ENCODE results near the gene EBF4.
A peak's percentile ranks its signal among the peaks of the same experiment; 100 is the strongest.

Gene EBF4

GRCh38 chr20:2692036-2692885, at the start of gene EBF4:
Gene EBF4, plus strand, starts transcription at chr20:2692780. Its CDS starts 866 bp downstream, at chr20:2693646.
- peak; percentile 20 for DNase-seq

GRCh38 chr20:2643708-2644107, 48.9 kb upstream of the EBF4 start:
- no peak for DNase-seq

DNA sequence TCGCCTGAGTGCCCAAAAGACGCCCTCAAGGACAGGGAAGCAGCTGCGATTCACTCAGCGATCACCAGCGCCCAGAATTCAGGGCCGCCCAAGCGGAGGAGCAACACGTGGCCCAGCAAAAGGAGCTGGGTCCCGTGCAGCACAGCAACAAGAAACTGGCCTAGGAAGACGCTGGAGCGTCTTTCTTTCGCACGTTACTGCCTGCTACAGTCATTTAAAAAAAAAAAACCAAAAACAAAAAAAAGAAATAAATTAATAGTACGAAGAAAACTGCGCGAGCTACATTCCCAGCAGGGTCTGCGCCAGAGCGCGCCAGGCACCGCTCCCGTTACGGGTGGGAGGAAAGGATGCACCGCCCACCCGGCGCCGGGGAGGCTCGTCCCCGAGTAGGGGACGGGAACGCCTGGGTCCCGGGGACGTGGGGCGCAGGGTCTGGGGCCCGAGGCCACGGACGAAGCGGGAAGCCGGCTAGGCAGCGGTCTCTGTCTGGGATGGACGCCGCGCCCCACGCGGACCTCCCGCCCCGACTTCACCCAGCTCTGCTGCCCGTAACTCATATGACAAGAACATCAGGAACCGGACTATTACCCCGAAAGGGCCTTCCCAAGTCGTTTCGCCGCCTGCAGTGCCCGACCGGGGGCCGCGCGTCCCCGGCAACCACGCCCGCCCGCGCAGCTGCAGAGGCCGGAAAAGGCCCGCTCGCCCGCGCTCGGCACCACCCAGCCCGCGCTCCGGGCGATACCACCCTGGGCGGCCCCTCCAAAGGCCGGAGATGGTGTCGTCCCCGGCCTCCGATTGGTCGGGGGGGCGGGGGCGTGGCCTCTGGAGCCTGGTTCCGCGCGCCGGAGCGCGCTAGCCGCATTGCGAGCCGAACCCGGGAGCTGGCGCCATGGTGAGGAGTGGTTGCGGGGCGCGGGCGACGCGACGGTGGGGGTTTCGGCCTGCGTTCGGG, 40.5 kb upstream of the EBF4 start, which contains the start of gene NOP56:
TSS of gene NOP56 (plus strand) at position 861 of the 952 bp plus-strand sequence. CDS start at position 890, 29 bp downstream.
- DNase-seq, result peak; percentile 91

DNA sequence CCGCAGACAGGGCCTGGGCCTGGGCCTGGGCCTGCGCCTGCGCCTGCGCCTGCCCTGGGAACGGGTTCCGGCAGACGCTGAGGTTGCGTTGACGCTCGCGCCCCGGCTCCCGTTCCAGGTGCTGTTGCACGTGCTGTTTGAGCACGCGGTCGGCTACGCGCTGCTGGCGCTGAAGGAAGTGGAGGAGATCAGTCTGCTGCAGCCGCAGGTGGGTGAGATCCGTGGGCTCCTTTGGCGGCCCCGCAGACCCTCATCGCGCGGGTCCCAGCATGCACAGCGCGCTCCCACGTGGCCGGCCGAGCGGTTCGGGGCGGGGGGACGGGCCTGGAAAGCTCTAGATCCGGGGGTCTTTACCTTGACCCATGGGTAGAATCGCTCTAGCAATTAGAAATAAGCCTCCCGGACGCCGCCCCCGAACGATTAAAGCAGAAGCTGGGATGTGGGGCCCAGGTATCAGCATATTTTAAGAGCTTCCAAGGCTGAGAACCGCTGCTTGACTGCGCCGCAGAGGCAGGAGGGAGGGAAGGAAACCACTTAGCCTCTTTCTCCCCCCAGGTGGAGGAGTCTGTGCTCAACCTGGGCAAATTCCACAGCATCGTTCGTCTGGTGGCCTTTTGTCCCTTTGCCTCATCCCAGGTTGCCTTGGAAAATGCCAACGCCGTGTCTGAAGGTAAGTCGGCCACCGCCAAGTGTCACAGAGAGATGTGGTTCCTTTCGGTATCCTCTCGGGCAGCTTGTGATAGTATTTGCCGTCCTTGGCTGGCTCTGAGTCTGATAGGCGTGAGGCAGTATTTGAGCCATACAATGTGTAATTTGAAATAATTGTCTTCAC, 39.6 kb upstream of the EBF4 start:
- no peak for DNase-seq

DNA sequence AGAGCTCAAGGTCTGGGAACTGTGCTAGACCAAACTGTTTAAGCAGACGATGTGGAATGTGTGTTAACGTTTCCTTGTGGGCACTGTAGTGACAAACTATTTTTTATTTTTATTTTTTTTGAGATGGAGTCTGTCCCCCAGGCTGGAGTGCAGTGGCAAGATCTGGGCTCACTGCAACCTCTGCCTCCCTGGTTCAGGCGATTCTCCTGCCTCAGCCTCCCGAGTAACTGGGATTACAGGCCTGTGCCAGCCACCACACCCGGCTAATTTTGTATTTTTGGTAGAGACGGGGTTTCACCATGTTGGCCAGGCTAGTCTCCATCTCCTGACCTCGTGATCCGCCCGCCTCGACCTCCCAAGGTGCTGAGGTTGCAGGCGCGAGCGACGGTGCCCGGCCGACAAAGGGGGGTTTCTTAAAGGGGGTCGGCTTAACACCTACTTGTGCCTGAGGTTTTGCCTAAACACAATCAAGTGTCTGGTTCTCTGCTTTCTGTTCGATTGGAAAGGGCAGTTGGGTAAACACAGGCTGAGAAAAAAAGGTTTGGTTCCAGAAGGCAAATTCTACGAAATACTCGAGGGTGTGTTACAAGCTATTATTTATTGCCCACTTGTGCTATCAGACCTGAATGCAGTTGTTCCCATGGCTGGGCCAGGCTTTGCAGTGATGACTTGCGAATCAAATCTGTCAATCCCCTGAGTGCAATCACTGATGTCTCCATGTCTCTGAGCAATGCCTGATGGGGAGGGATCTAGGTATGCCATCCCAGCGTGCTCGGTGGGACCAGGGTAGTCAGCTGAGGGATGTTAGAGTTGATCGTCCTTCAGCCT, 38.8 kb upstream of the EBF4 start:
- no peak for DNase-seq

DNA sequence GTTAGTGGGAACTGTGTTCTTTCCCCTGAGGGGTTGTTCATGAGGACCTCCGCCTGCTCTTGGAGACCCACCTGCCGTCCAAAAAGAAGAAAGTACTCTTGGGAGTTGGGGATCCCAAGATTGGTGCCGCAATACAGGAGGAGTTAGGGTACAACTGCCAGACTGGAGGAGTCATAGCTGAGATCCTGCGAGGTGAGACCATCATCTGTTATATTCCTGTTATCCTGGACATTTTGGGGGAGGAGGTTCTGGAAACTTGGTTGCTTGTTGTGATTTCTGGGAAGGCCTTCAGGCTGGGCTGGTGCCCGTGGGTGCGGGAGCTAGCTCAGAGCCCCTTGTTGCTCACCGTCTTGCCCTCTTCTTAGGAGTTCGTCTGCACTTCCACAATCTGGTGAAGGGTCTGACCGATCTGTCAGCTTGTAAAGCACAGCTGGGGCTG, 38.2 kb upstream of the EBF4 start:
- no peak for DNase-seq

DNA sequence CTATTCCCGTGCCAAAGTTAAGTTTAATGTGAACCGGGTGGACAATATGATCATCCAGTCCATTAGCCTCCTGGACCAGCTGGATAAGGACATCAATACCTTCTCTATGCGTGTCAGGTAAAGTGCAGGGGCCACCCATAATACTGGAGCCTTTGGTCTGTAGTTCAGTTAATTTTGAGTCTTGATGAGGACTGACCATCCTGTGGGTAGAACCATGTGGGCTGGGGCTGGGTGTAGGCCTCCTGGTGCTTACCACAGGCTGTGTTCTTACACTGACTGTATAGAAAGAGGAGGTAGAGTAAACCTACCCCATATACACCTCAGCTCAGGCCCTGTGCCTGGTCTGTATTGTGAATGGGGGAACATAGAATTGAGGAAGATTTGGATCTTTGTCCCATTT, 37.7 kb upstream of the EBF4 start:
- DNase-seq, result no peak

GRCh38 chr20:2655331-2656116, 37.1 kb upstream of the EBF4 start:
- no peak for DNase-seq

DNA sequence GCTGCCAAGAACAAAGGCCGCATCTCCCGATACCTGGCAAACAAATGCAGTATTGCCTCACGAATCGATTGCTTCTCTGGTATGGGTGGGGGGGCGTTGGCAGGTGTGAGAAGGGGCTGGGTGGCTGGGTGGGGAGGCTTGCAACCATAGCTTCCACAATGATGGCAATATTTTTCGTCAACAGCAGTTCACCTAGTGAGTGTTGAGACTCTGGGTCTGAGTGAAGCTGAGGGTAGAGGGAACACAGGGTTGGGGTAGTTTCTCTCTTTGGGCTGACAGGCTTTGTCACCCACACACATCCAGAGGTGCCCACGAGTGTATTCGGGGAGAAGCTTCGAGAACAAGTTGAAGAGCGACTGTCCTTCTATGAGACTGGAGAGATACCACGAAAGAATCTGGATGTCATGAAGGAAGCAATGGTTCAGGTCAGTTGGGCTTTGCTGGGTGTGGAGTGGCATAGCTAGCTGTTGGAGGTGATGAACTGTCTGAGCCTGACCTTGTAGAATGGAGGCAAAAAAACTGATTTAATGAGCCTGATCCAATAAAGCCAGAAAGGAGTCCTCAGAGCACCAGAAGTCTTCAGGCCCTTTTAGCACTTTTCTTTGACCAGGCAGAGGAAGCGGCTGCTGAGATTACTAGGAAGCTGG, 36.0 kb upstream of the EBF4 start:
- DNase-seq, result no peak

DNA sequence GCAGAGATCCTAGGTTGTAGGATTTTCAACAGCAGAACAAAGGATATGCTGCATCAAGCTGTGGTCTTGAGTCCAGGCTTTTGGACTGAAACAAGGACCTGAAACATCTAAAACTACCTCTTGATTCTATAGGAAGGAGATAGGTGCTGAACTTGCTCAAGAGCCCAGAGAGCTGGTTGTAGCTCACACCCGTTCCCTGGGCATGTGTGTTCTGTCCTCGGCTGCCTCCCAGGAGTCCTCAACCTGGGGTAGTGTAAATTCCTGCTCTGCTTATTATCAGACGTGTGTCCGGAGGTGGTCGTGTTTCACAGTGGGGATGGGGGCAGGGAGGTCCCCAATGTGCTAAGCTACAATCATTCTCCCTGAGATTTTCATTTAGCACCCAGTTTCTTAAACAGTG, 35.3 kb upstream of the EBF4 start:
- DNase-seq, result no peak

DNA sequence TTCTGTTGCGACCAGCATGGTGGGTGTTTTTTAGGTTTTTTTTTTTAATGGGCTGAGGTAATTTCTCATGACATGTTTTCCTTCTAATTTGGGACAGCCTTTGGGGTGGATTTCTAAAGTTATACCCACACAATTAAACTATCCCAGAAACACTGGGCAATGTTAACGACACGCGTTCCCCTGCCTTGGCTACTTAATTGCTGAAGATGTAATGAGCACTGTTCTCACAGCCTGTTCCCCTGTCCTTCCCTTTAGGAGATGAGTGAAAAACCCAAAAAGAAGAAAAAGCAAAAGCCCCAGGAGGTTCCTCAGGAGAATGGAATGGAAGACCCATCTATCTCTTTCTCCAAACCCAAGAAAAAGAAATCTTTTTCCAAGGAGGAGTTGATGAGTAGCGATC, 34.9 kb upstream of the EBF4 start:
- DNase-seq, result no peak

DNA sequence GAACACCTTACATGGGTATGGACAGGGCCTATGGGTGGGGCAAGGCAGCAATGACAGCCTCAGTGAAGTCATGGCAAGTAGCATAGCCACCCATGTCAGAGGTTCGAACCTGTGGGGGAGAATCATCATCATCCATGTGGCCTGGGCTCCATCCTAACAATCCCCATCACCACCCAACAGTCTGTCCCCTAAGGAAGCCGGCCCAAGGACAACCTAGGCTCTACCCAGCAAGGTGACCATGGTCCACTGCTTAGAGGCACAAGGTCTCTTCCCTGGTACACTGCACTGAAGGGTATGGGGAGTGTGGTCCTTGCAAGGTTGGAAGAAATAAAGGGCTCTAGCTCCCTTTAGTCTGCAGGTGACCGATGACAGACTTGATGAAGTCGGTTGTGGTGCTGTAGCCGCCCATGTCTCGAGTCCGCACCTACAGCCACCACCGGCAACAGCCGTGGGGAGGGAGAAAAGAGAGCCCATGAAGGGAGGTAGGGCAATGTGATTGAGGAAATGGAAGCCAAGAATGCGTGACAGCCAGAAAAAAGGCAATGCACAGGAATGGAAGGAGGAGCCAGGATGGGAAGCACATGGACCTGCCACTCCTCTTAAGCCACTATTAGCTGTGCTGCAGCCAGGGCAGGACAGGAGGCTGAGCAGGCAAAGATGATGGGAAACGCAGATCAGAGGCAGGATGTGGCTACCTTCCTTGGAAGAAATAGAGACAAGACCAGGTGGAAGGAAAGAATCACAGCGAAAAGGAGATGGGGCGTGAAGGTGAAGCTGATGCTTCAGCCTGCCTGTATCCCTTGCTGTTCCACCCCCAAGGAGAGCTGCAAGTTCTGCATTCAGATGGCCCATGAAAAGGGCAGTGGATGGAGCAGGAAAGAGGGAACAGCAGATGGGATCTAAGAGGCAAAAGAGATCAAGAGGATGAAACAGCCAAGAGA, 33.9 kb upstream of the EBF4 start:
- DNase-seq, result peak; percentile 45

DNA sequence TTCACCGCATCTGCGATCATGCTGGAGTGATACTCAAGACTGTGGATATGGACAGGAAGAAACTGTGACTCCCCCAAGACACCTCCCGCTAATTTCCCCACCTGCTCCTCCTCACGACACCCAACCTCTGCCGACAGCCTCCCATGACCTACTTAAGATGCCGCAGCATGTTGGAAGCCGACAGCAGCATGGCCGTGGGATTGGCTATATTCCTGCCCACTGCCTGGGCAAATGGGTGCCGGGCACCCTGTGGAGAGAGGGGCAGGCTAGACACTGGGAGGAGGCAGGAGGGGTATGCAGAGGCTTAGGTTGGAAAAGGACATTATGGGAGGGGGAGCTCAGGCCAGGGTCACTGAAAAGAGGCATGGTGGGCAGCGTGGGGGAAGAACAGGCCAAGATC, 33.0 kb upstream of the EBF4 start:
- no peak for DNase-seq

GRCh38 chr20:2663364-2663886, 29.2 kb upstream of the EBF4 start:
- no peak for DNase-seq

DNA sequence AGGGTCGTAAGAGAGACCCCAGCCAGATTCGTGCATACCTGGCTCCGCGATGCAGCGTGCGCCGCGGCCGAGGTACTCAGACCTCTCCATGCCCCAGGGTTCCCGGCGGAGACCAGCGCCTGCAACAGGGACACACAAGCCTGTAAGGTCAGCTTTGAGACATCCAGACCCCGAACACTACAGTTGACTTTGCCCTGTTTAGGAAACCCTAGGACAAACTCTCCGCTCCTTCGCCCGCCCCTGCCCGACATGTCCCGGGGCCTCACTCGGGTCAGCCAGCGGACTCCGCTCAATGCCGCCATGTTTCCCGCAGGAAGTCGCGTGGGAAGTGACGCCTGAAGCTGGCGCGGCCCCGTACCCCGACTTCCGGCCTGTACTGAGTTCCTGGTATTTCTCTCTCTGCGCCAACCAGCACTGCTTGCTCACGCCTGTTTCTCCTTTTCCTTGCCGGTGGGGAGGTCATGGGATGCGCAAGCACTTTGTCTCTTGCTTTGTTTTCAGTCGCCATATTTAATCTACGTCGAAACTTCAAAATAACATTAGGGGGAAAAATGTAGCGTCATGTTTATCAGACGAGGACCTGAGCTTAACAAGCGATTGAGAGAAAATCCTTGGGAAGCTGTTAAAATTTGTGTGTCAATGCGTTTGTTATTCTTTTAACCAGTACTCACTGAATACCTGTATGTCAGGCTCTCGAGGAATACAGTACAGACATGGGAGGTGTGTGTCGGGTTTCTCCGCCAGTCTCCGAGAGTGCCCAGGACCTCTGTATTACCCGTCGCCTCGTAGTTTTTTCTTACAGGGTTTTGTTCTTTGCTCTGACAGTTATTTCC, 28.5 kb upstream of the EBF4 start, which contains the start of gene IDH3B:
TSS of gene IDH3B (minus strand) at position 330 of the 833 bp plus-strand sequence. CDS start at position 302, 28 bp downstream.
- DNase-seq, result peak; percentile 92

- DNase-seq, result no peak
Observed at GRCh38 chr20:2671977-2672376, 20.6 kb upstream of the EBF4 start.

- DNase-seq, result no peak
Observed at GRCh38 chr20:2672446-2672845, 20.1 kb upstream of the EBF4 start.

GRCh38 chr20:2673453-2673852, 19.1 kb upstream of the EBF4 start:
- DNase-seq, result no peak
